ENCODE measurements around the gene RGS3. TPM values are rescaled to one million over a fixed set of nuclear protein-coding genes. Genes with fewer than 3 reads are reported as not detected.

The RGS3 gene
- total RNA-seq, 8 experiments from 2014 or later, result 5.7 to 82.3 (median 50.6) TPM

DNA sequence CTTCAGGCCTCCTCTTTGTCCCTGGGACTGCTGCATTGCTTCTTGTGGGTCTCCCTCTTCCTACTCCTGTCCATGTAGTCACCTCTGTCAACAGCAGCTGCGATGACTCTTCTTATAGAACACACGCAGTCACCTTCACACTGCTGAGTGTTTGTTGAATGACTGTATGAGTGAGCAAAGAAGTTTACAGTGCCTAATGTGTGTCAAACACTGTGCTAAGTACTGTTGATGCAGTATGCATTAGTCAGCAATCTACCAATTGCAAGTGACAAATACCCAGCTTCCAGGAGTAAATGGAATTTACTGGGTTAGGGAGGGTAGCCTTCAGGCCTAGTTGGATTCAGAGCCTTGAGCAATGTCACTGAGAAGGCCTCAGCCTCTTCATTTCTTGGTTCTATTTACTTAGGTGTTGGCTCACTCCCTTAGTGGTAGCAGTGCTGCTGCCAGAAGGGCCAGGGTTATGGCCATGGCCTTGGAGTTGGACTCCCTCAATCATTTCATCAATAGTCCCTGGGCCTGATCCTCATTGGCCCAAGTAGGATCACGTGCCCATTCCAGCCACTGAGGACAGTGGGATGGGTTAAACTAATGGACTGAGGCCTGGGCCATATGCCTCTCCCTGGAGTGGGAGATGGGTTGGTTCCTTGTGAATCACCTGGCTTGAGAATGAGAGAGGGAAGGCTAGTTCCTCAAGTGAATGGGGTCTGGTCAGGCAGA lies 93.5 kb downstream of the RGS3 start:
- H3K4me3 ChIP-seq, result no peak overlapping the region
- WGBS, 10 experiments, result 25 to 100% (median 80%) methylated on average over 1 to 3 of the region's 3 CpGs; no CpG with 5 or more reads in 3 of the 10 experiments
- peaks cover 6 to 12% of the 10 kb centered on the region in 2 donors for H3K4me1 ChIP-seq (replicated peaks in 1 of 2)
- ATAC-seq (replicated peaks in 6 of 8), result peak in 2 of 8 experiments; percentile 21 to 32
- no peak overlapping the region for H3K27ac ChIP-seq
- in situ Hi-C loops (cut with MboI; ENCODE audit: low pct_unique_long_range_greater_than_20kb in 2 of 9, low sequenced_read_pairs in 9 of 9, unreplicated experiment in 9 of 9), result no loop called here

DNA sequence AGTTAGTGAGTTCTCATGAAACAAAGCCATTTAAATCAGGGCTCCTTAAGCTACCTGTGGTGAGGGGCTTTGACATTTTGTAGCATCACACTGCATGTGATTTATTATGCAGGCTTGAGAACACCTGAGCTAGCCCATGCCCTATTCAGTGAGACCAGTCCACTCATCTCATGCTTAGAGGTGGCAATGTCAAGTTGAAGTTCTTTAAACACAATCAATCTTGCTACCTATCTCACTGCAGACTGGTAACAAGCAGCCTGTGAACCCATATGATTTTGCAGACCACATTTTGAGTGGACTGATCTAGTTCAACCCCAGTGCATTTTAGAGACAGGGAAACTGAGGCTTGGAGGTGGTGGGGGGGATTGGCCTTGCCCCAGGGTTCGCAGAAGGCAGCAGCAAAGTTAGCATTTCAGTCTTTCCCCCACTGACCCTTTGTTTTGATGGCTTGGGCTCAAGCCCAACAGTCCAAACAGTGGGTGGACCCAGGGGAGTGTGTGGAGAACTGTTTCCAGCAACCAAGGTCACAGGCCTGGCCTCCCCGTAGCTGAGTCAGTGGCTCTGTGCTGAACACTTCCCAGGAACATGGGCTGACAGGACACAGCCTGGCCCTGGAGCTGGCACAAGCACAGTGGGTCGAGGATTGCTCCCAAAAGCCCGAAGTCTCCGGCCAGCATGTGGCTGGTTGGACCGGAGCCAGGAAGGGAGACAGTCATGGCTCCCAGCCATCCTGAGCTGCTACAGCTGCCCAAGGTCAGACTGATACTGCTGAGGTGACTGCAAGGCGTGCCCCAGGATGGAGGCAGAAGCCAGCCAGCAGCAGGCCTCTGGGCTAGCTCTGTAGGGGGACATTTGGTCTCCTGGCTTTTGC lies 95.3 kb downstream of the RGS3 start:
- peak in 4 of 8 experiments; percentile 21 to 58 (median 50) for ATAC-seq (replicated peaks in 6 of 8)
- Histone ChIP-seq H3K27ac (no peak overlapping the region), H3K4me1 (replicated peaks in 1 of 2) (peaks cover 4 to 13% of the 10 kb centered on the region in 2 donors), H3K4me3 (no peak overlapping the region)
- in situ Hi-C loops (cut with MboI; ENCODE audit: low pct_unique_long_range_greater_than_20kb in 2 of 9, low sequenced_read_pairs in 9 of 9, unreplicated experiment in 9 of 9), result no loop called here
- 60 to 100% (median 83%) methylated on average over 1 to 3 of the region's 7 CpGs; no CpG with 5 or more reads in 3 of the 10 experiments for WGBS, 10 experiments

DNA sequence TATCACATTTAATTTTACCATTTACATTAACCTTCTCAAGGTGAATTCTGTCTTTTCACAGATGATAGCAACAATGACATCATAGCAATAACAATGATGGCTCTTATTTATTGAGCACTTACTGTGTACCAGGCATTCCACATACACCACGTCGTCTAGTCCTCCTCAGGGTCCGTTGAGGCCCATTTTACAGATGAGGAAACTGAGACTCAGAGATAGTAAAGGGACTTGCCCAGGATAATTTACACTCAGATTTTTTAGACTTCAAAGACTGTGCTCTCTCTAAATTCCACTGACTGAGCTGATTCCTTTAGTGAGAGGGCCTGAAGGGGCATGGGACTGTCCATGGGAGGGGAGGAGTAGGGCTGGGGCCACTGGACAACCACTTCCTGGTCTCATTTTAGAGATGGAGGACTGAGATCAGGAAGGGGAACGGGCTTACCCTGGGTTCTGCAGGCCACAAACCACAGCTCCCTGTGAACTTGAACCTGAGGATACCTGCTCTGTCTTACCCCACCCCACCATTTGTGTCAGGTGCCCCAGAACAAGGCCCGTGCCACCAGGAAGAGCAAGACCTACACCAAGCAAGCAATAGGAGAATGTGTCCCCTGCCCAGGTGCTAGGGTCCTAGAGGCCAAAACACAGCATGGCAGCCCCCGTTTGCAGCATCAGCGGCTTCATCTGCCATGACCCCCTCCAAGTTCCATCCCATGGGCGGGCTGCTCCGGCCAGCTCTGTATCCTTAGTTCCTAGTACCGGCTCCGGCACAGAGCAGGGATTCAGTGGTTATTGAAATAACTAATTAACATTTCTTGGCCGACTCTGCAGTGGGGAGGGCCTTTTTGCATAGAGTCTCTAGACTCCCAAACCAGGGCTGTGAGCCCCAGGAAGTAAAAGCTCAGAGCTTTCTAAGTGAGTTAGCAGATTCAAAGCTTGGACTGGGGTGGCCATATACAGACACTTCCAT lies 96.6 kb downstream of the RGS3 start:
- Histone ChIP-seq H3K27ac (no peak overlapping the region), H3K4me3 (no peak overlapping the region), H3K4me1 (replicated peaks in 1 of 2) (peaks cover 13 to 26% of the 10 kb centered on the region in 2 donors)
- in situ Hi-C loops (cut with MboI; ENCODE audit: low pct_unique_long_range_greater_than_20kb in 2 of 9, low sequenced_read_pairs in 9 of 9, unreplicated experiment in 9 of 9), result no loop called here
- peak in 3 of 8 experiments; percentile 1 to 27 (median 18) for ATAC-seq (replicated peaks in 6 of 8)
- WGBS, 10 experiments, result 0 to 100% (median 72%) methylated on average over 1 to 10 of the region's 12 CpGs; no CpG with 5 or more reads in 1 of the 10 experiments

DNA sequence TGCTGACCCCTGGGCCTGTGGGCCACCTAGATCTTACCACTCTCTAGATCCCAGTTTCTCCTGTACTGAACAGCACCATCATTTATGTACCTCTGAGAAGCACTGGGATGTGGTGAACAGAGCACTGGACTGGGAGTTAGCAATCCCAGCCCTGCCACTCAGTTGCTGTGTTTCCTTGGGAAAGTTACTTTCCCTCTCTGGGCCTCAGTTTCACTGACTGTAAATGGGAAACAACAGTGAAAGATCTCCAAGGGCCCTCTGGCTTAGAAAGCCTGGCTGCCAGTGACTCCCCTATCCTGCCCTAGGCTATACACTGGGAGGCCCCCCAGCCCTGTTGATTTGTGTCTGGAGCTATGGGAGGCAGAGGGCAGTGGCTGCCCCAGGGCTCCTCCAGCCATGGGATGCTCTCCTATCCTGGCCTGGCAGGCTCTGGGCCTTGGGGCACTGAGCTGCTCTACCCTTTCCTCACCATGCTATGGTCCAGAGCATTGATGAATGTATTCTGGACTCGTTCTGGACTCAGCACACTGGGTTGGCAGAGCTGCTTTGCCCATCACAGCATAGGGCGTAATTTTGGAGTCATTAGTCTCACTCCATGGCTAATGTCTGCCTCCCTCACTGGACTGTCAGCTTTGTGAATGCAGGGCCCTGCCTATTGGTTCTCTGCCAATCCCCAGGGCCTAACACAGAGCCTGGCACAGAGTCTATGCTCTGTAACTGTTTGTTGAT lies 99.3 kb downstream of the RGS3 start:
- H3K27ac ChIP-seq, result no peak overlapping the region
- H3K4me1 ChIP-seq (replicated peaks in 1 of 2), result peaks cover 34 to 44% of the 10 kb centered on the region in 2 donors
- WGBS, 10 experiments, result 25 to 56% (median 42%) methylated on average over 1 to 2 of the region's 2 CpGs; no CpG with 5 or more reads in 6 of the 10 experiments

DNA sequence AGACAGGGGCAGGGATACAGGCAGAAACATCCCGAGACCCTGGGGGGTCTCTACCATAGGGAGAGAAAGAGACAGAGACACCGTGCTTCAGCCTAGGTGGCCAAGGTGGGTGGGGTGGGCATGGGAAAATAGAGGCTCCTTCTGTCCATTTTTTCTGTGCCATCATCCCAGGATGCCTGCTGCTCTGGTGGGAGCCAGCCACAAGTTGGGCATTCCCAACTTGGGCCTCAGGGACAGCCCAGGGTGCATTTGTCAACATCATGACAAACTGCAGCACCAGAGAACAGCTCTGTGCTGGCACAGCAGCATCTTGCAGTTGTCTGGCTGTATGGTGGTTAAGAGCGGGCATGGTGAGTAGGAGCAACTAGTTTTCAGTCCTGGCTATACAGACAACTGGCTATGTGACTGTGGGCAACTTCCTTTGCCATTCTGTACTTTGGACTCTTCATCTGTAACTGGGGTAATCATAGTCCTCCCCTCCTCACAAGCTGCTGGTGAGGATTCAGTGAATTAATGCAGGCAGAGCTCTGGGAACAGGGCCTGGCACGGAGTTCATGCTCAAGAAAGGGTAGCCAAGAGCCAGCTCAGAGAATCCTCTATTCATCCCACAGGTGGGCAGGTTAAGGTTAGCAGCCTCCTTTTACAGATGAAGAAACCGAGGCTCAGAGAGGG lies 100.4 kb downstream of the RGS3 start:
- ATAC-seq (replicated peaks in 6 of 8), result no peak
- H3K4me1 ChIP-seq (replicated peaks in 1 of 2), result peaks cover 46 to 53% of the 10 kb centered on the region in 2 donors
- WGBS, 10 experiments, result 11 to 100% (median 90%) methylated on average over 1 to 2 of the region's 5 CpGs; no CpG with 5 or more reads in 5 of the 10 experiments
- in situ Hi-C loops (cut with MboI; ENCODE audit: low pct_unique_long_range_greater_than_20kb in 2 of 9, low sequenced_read_pairs in 9 of 9, unreplicated experiment in 9 of 9), result no loop called here
- H3K4me3 ChIP-seq, result no peak overlapping the region
- peak overlapping the region; percentile 84 to 91 for H3K27ac ChIP-seq

More for the DNA sequence above, 99.3 kb downstream of the RGS3 start:
- in situ Hi-C loops (cut with MboI; ENCODE audit: low pct_unique_long_range_greater_than_20kb in 2 of 9, low sequenced_read_pairs in 9 of 9, unreplicated experiment in 9 of 9), result no loop called here
- H3K4me3 ChIP-seq, result no peak overlapping the region
- no peak for ATAC-seq (replicated peaks in 6 of 8)

DNA sequence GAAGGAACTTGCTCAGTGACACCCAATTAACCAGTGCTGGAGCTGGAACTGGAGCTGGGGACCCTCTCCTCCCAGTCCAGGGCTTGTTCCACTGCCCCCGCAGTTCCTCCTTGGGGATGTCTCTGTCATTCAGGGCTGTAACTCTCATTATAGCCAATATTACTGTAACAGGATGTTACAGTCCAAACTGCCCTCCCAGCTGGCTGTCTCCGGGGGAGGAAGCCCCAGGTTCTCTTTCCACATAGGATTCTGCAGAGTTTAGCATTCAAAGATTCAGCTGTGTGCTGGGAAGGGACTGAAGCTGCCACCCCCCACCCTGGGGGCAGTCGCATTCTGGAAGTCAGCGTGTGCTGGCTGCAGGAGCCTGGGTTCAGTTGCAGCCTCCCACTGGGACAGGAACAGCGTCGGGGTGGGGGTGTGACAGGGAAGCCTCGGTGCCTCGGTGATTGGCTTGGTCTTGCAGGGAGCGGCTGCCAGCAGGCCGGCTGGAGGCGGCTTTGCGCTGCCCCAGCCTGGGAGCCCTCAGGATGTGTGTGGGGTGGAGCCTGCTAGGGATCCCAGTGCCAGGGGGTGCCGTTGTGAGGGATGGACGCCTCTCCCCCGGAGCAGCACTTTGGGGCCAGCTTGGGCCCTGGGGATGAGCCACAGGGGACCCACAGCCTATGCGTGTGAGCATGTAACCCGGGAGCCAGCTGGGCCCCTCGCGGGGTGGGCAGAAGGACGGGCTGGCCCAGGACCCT lies 101.1 kb downstream of the RGS3 start:
- peak; percentile 73 to 91 (median 88) for ATAC-seq (replicated peaks in 6 of 8)
- in situ Hi-C loops (cut with MboI; ENCODE audit: low pct_unique_long_range_greater_than_20kb in 2 of 9, low sequenced_read_pairs in 9 of 9, unreplicated experiment in 9 of 9), result no loop called here
- 0 to 83% (median 17%) methylated on average over 1 to 8 of the region's 20 CpGs; no CpG with 5 or more reads in 1 of the 10 experiments for WGBS, 10 experiments
- H3K4me3 ChIP-seq, result peak overlapping the region; percentile 28 to 40 (median 36)
- H3K4me1 ChIP-seq (replicated peaks in 1 of 2), result peaks cover 47 to 56% of the 10 kb centered on the region in 2 donors
- peak overlapping the region; percentile 84 to 91 for H3K27ac ChIP-seq

DNA sequence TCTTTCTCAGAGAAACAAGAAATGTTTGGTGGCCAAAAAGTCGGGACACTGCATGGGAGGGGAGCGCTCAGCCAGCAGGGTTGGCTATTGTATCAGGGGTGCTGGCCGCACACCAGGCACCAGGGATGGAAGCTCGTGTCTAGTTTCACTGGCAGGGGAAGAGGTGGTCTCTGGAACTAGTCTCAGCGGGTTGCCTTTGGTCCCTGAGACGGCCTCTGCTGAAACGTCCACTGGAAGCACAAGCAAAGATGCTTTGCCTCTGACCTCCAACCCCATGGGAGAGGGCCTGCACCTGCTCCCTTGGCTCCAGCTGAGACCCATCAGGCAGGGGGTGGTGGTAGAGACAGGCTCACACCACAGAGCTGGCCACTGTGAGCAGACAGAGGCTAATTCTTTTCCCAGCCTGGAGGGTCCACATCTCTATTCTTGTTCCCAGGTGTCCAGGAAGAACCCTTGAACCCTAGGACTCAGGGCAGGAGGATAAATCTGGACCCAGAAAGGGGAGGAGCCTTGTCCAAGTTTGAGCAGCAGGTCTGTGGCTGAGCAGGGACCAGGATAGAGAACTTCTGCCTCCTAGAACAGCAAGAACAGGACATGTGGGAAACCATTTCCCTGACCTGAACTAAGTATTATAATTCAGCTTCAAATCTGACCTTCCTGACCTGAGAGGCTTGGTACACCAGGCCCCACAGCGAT lies 102.6 kb downstream of the RGS3 start:
- Histone ChIP-seq H3K27ac (peak overlapping the region; percentile 84 to 91), H3K4me1 (replicated peaks in 1 of 2) (peaks cover 55 to 57% of the 10 kb centered on the region in 2 donors), H3K4me3 (peak overlapping the region; percentile 28 to 40 (median 36))
- WGBS, 10 experiments, result 13 to 100% (median 50%) methylated on average over 1 to 3 of the region's 8 CpGs; no CpG with 5 or more reads in 5 of the 10 experiments
- ATAC-seq (replicated peaks in 6 of 8), result peak in 5 of 8 experiments; percentile 1 to 18 (median 14)
- in situ Hi-C loops (cut with MboI; ENCODE audit: low pct_unique_long_range_greater_than_20kb in 2 of 9, low sequenced_read_pairs in 9 of 9, unreplicated experiment in 9 of 9), result no loop called here

DNA sequence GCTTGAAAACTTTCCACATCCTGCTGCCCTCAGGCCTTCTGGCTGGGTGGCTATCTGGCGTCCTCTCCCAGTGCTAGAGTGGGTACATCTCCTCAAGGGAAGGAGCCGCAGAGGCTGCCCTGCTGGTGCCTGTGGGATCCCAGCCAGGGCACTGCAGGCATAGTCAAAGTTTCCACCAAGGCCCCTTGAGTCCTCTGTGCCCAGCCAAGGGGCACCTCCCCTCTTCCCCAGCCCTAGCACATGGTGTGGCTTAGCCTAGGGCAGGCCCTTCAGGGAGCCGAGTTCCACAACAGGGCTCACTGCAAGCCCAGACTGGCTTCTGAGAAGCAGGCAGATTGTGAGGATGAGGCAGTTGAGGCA lies 103.2 kb downstream of the RGS3 start:
- Histone ChIP-seq H3K4me3 (peak overlapping the region; percentile 28 to 40 (median 36)), H3K4me1 (replicated peaks in 1 of 2) (peaks cover 56 to 57% of the 10 kb centered on the region in 2 donors), H3K27ac (peak overlapping the region; percentile 1 to 91)
- in situ Hi-C loops (cut with MboI; ENCODE audit: low pct_unique_long_range_greater_than_20kb in 2 of 9, low sequenced_read_pairs in 9 of 9, unreplicated experiment in 9 of 9), result no loop called here
- 50 to 100% (median 86%) methylated on average over 1 to 3 of the region's 3 CpGs; no CpG with 5 or more reads in 6 of the 10 experiments for WGBS, 10 experiments
- ATAC-seq (replicated peaks in 6 of 8), result peak in 1 of 8 experiments; percentile 4

DNA sequence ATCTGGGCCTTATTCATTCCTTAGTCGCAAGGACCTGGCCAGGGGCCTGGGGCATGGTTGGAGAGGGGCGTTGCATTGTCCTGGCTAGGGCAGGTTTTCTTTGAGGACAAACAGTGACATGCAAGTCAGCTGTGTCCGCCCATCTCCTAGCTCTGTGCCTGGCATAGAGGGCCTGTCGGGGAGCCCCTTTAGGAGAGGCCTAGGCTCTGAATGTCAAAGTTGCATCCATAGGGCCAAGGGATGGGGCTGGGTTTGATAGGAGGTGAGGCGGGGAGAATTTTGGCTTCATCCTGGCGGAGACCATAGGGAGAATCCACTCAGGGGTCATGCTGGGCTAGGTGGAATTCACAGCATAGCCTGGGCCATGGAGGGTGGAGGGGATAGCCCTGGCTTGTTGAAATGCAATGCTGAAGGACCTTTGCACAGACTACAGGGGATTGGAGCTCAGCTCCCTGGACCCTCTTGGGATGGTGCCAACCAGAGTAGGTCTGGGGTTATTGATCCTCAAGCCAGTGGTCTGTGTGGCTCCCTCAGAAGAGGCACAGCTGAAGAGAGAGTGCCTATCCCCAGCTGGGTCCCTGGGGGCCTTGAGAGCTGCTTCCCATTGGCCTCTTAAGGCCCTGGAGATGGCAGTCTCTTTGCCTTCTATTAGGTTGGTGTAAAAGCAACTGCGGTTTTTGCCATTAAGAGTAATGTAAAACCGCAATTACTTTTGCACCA lies 104.0 kb downstream of the RGS3 start:
- Histone ChIP-seq H3K27ac (no peak overlapping the region), H3K4me3 (peak overlapping the region in 4 of 5 donors; percentile 5 to 39 (median 22)), H3K4me1 (replicated peaks in 1 of 2) (peaks cover 56 to 57% of the 10 kb centered on the region in 2 donors)
- 70 to 100% (median 82%) methylated on average over 1 to 2 of the region's 8 CpGs; no CpG with 5 or more reads in 6 of the 10 experiments for WGBS, 10 experiments
- no peak for ATAC-seq (replicated peaks in 6 of 8)
- in situ Hi-C loops (cut with MboI; ENCODE audit: low pct_unique_long_range_greater_than_20kb in 2 of 9, low sequenced_read_pairs in 9 of 9, unreplicated experiment in 9 of 9), result no loop called here

DNA sequence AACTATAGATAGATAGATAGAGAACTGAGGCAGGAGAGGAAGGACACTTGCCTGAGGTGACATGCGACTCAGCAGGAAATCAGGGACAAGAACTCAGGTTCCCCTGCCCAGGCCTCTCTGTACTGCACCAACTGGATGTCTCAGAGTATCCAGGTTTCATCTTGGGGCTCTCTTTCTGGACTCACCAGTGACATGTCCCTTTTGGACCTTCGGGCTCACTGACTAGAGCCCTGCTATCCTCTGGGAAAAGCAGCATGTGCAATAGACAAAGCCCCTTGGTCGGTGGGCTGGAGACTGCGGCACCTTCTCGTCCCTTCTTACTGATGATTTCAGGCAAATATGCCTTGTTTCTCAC lies 104.5 kb downstream of the RGS3 start:
- ATAC-seq (replicated peaks in 6 of 8), result no peak
- Histone ChIP-seq H3K27ac (no peak overlapping the region), H3K4me1 (replicated peaks in 1 of 2) (peaks cover 56 to 57% of the 10 kb centered on the region in 2 donors), H3K4me3 (peak overlapping the region in 2 of 5 donors; percentile 3 to 39)
- in situ Hi-C loops (cut with MboI; ENCODE audit: low pct_unique_long_range_greater_than_20kb in 2 of 9, low sequenced_read_pairs in 9 of 9, unreplicated experiment in 9 of 9), result no loop called here
- WGBS, 10 experiments, result 83 to 100% (median 95%) methylated on average over 1 to 5 of the region's 5 CpGs; no CpG with 5 or more reads in 5 of the 10 experiments
